ENCODE measurements around the gene IL21R. TPM values are rescaled to one million over a fixed set of nuclear protein-coding genes. Genes with fewer than 3 reads are reported as not detected.

IL21R gene
- total and polyA plus RNA-seq, 2 donors (not counting 1 experiment from before 2014, with no cell fraction given) = 28.5 to 32.1 TPM

DNA sequence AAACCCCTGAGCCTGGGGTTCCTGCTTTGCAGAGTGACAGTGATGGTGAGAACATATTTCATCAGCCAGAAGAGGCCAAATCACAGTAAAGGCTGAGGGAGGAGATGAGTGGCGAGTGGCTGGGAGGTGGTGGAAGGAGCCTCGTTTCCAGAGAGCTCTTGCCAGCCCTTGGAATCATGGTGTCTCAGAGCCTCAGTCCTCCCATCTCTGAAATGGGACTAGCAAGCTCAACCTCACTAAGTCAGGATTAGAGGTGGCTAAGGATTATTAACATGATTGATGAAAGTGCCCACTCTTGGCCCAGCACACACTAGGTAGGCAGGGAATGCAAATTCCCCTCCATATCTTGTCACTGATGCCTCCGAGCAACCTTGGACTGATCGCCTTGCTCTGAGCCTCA lies 45.2 kb upstream of the IL21R start:
- H3K9me3 Mint-ChIP-seq (ENCODE audit: insufficient read depth) = no peaks in the 10 kb centered on the region
- no peak overlapping the region for H3K27ac Mint-ChIP-seq
- POLR2A ChIA-PET = interaction anchor here (0.9 kb wide), 1 partner anchor 122 kb away, joined by 3 read pairs; no protein-coding TSS in a partner anchor
- TF ChIP-seq CTCF (IDR thresholded peaks at IDR 0.05) (no peak), EZH2 (IDR thresholded peaks at IDR 0.05; ENCODE audit: borderline replicate concordance, insufficient read depth, low read depth, low read length, poor library complexity, severe bottlenecking) (no peak)
- no peaks in the 10 kb centered on the region for H3K27me3 Mint-ChIP-seq
- intact Hi-C loops (cut with micrococcal nuclease) = no loop called here
- no peak overlapping the region for H3K4me3 ChIP-seq (ENCODE audit: control extremely low read depth in 1 of 5, extremely low read depth in 1 of 5, insufficient read depth in 1 of 5, low read depth in 2 of 5, low read length in 4 of 5)
- H2AFZ ChIP-seq (ENCODE audit: insufficient read depth, low read depth, low read length, poor library complexity, severe bottlenecking) = no peak overlapping the region
- peaks cover 5% of the 10 kb centered on the region for H3K79me2 ChIP-seq (ENCODE audit: control insufficient read depth, insufficient read depth, low read length)
- no peak overlapping the region for H3K9ac ChIP-seq (ENCODE audit: low read length)
- H3K27ac ChIP-seq (ENCODE audit: low read length in 2 of 2) = peak overlapping the region in 1 of 2 donors; percentile 21
- ATAC-seq (ENCODE audit: low read depth) (no peak), DNase-seq (no peak)
- peaks cover 81% of the 10 kb centered on the region for H4K20me1 ChIP-seq (ENCODE audit: control insufficient read depth, insufficient read depth, low read length, poor library complexity, severe bottlenecking)
- 94% methylated on average over 2 of the region's 4 CpGs for WGBS (ENCODE audit: insufficient coverage)
- no peaks in the 10 kb centered on the region for H3K4me1 Mint-ChIP-seq
- no peaks in the 10 kb centered on the region for H3K27me3 ChIP-seq (replicated peaks in 1 of 4; ENCODE audit: control extremely low read depth in 1 of 4, control insufficient read depth in 3 of 4, insufficient read depth in 4 of 4, low read length in 3 of 4)
- H3K4me2 ChIP-seq (replicated peaks; ENCODE audit: low read depth, low read length, poor library complexity, severe bottlenecking) = no peak overlapping the region
- H3K9me3 ChIP-seq (ENCODE audit: control extremely low read depth in 1 of 3, control insufficient read depth in 2 of 3, insufficient read depth in 1 of 3, low read length in 2 of 3) = no peaks in the 10 kb centered on the region
- peaks cover 44 to 94% of the 10 kb centered on the region in 2 experiments for H3K36me3 ChIP-seq (replicated peaks in 1 of 2; ENCODE audit: control extremely low read depth in 1 of 2, control insufficient read depth in 1 of 2, extremely low read depth in 1 of 2, insufficient read depth in 2 of 2, low read length in 1 of 2)
- no peaks in the 10 kb centered on the region for H3K4me1 ChIP-seq (ENCODE audit: control insufficient read depth in 2 of 2, insufficient read depth in 2 of 2, low read length in 2 of 2)
- H3K4me3 Mint-ChIP-seq = no peak overlapping the region
- CTCF ChIA-PET = interaction anchor here (0.8 to 2.6 kb wide), 5 partner anchors 10 to 177 kb away, joined by 3 to 12 read pairs (median 6); no protein-coding TSS in a partner anchor

- Histone ChIP-seq H3K4me1 (ENCODE audit: control insufficient read depth in 2 of 2, insufficient read depth in 2 of 2, low read length in 2 of 2) (peaks cover 0 to 4% of the 10 kb centered on the region in 2 donors), H3K27me3 (replicated peaks in 1 of 4; ENCODE audit: control extremely low read depth in 1 of 4, control insufficient read depth in 3 of 4, insufficient read depth in 4 of 4, low read length in 3 of 4) (no peaks in the 10 kb centered on the region), H3K9ac (ENCODE audit: low read length) (no peak overlapping the region), H3K9me3 (ENCODE audit: control extremely low read depth in 1 of 3, control insufficient read depth in 2 of 3, insufficient read depth in 1 of 3, low read length in 2 of 3) (peaks cover 0 to 5% (median 0%) of the 10 kb centered on the region in 3 donors), H3K79me2 (ENCODE audit: control insufficient read depth, insufficient read depth, low read length) (peaks cover 5% of the 10 kb centered on the region), H4K20me1 (ENCODE audit: control insufficient read depth, insufficient read depth, low read length, poor library complexity, severe bottlenecking) (peaks cover 84% of the 10 kb centered on the region), H3K27ac (ENCODE audit: low read length in 2 of 2) (peak overlapping the region in 1 of 2 donors; percentile 70), H3K36me3 (replicated peaks in 1 of 2; ENCODE audit: control extremely low read depth in 1 of 2, control insufficient read depth in 1 of 2, extremely low read depth in 1 of 2, insufficient read depth in 2 of 2, low read length in 1 of 2) (peaks cover 40 to 94% of the 10 kb centered on the region in 2 experiments), H3K4me2 (replicated peaks; ENCODE audit: low read depth, low read length, poor library complexity, severe bottlenecking) (no peak overlapping the region), H2AFZ (ENCODE audit: insufficient read depth, low read depth, low read length, poor library complexity, severe bottlenecking) (no peak overlapping the region), H3K4me3 (ENCODE audit: control extremely low read depth in 1 of 5, extremely low read depth in 1 of 5, insufficient read depth in 1 of 5, low read depth in 2 of 5, low read length in 4 of 5) (no peak overlapping the region)
- ATAC-seq (ENCODE audit: low read depth) = no peak
- H3K27me3 Mint-ChIP-seq = no peaks in the 10 kb centered on the region
- WGBS (ENCODE audit: insufficient coverage) = 100% methylated on average over 3 of the region's 4 CpGs
- POLR2A ChIA-PET = no interaction called here
- TF ChIP-seq EZH2 (IDR thresholded peaks at IDR 0.05; ENCODE audit: borderline replicate concordance, insufficient read depth, low read depth, low read length, poor library complexity, severe bottlenecking) = no peak
- no peak for TF ChIP-seq CTCF (IDR thresholded peaks at IDR 0.05)
- no peak overlapping the region for H3K4me3 Mint-ChIP-seq
- no peaks in the 10 kb centered on the region for H3K9me3 Mint-ChIP-seq (ENCODE audit: insufficient read depth)
- H3K27ac Mint-ChIP-seq = peak overlapping the region; percentile 70
- peaks cover 4% of the 10 kb centered on the region for H3K4me1 Mint-ChIP-seq
- DNase-seq = no peak
- CTCF ChIA-PET = no interaction called here
- intact Hi-C loops (cut with micrococcal nuclease) = no loop called here
Measured at GRCh38 chr16:27359051-27359450, 42.9 kb upstream of the IL21R start.
